ENCODE data around the gene OR6J1. TPM values are rescaled to one million over a fixed set of nuclear protein-coding genes. Genes with fewer than 3 reads are reported as not detected.

Gene OR6J1
- polyA plus RNA-seq, 1 of the 3 experiments (the other 2 are of a cell fraction), result not detected

GRCh38 chr14:22691171-22691570 is 47.0 kb upstream of the OR6J1 start:
- no peaks in the 10 kb centered on the region for H3K9me2 ChIP-seq
- H4K20me1 ChIP-seq (ENCODE audit: insufficient read depth), result no peaks in the 10 kb centered on the region
- ChIA-PET CTCF (no interaction called here), POLR2A (no interaction called here)
- H3K27ac ChIP-seq (ENCODE audit: low read depth in 2 of 2, low read length in 1 of 2), result no peak overlapping the region
- no peak overlapping the region for H2AFZ ChIP-seq (ENCODE audit: low read depth)
- 5% methylated on average over 2 of the region's 2 CpGs for WGBS (ENCODE audit: low lambda C conversion rate)
- H3K9ac ChIP-seq, result no peak overlapping the region
- no peak overlapping the region for H3K4me3 ChIP-seq (ENCODE audit: low read depth in 2 of 2, low read length in 1 of 2)
- no peak for TF ChIP-seq CHD2 (IDR thresholded peaks at IDR 0.05; ENCODE audit: low read length, partially characterized antibody)
- no peak for TF ChIP-seq FOXJ3 (CRISPR knock-in tag; IDR thresholded peaks at IDR 0.05)
- TF ChIP-seq POLR2AphosphoS5 (IDR thresholded peaks at IDR 0.05; ENCODE audit: low read depth, low read length), result no peak
- no peak for TF ChIP-seq RXRA (IDR thresholded peaks at IDR 0.05; ENCODE audit: borderline replicate concordance, low read depth)
- no peak for TF ChIP-seq EZH2phosphoT487 (IDR thresholded peaks at IDR 0.05; ENCODE audit: borderline replicate concordance, low read depth)
- no peak; the same call in 1 of the 2 replicates for TF ChIP-seq FOSL2 (IDR thresholded peaks at IDR 0.05; ENCODE audit: borderline replicate concordance, low read depth)
- TF ChIP-seq GATA2 (CRISPR knock-in tag; IDR thresholded peaks at IDR 0.05), result no peak
- no peak for TF ChIP-seq CTCF (IDR thresholded peaks at IDR 0.05)
- TF ChIP-seq RFX5 (IDR thresholded peaks at IDR 0.05; ENCODE audit: low read length), result no peak
- no peak for TF ChIP-seq GABPA (IDR thresholded peaks at IDR 0.05; ENCODE audit: low read depth)
- no peak for TF ChIP-seq ZBTB33 (IDR thresholded peaks at IDR 0.05; ENCODE audit: borderline replicate concordance, low read depth)
- TF ChIP-seq USF1 (IDR thresholded peaks at IDR 0.05; ENCODE audit: borderline replicate concordance, low read depth), result no peak
- no peak for TF ChIP-seq USF2 (IDR thresholded peaks at IDR 0.05; ENCODE audit: borderline replicate concordance, low read depth, low read length)
- TF ChIP-seq EP300 (IDR thresholded peaks at IDR 0.05; ENCODE audit: borderline replicate concordance in 1 of 2, low read depth in 1 of 2, low read length in 1 of 2), result no peak
- TF ChIP-seq IRF3 (IDR thresholded peaks at IDR 0.05; ENCODE audit: low read depth, low read length), result no peak
- no peak for TF ChIP-seq TAF1 (IDR thresholded peaks at IDR 0.05; ENCODE audit: borderline replicate concordance, low read depth, low read length)
- no peak for TF ChIP-seq NFIC (IDR thresholded peaks at IDR 0.05; ENCODE audit: borderline replicate concordance)
- H3K27me3 ChIP-seq (ENCODE audit: insufficient read depth), result peaks cover 10% of the 10 kb centered on the region; the same call in 1 of the 2 replicates
- H3K4me1 ChIP-seq (ENCODE audit: control insufficient read depth in 1 of 2, insufficient read depth in 2 of 2, low read depth in 1 of 2, low read length in 1 of 2), result no peaks in the 10 kb centered on the region
- H3K36me3 ChIP-seq (replicated peaks in 1 of 2; ENCODE audit: control insufficient read depth in 1 of 2, insufficient read depth in 2 of 2, low read length in 1 of 2), result no peaks in the 10 kb centered on the region
- DNase-seq, result no peak
- H3K79me2 ChIP-seq (ENCODE audit: insufficient read depth), result no peaks in the 10 kb centered on the region
- no peaks in the 10 kb centered on the region for H3F3A ChIP-seq (replicated peaks; ENCODE audit: insufficient read depth)
- H3K4me2 ChIP-seq, result no peak overlapping the region
- H3K9me3 ChIP-seq, result no peaks in the 10 kb centered on the region

All from SK-N-SH (cell line).